ENCODE data around the gene PRMT5. TPM values are rescaled to one million over a fixed set of nuclear protein-coding genes. Genes with fewer than 3 reads are reported as not detected.
A peak's percentile ranks its signal among the peaks of the same experiment; 100 is the strongest.

Gene PRMT5
- total and polyA plus RNA-seq, 2 donors (not counting 3 experiments of a cell fraction or from before 2014, with no cell fraction given), result 73.1 to 197 TPM

DNA sequence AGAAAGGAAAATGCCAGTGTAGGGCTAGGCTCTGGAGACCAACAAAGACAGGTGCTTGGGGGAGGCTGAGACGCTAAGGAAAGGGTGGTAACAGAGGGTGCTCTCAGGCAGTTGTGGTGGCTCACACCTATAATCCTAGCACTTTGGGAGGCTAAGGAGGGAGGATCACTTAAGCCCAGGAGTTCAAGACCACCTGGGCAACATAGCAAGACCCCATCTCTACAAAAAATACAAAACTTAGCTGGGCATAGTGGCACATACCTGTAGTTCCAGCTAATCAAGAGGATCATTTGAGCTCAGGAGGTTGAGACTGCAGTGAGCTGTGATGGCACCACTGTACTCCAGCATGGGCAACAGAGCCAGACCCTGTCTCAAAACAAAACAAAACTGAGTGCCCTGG is 33.8 kb downstream of the PRMT5 start:
- BruUV-seq (replicated peaks), result no TSS peak
- H4K20me1 ChIP-seq (replicated peaks; ENCODE audit: control insufficient read depth, extremely low read depth, insufficient read depth, low read length), result no peaks in the 10 kb centered on the region
- H3K27ac ChIP-seq (ENCODE audit: insufficient read depth, low read depth, low read length), result no peak overlapping the region
- no peak overlapping the region for H3K9ac ChIP-seq (replicated peaks; ENCODE audit: extremely low read depth, insufficient read depth, low read length)
- FAIRE-seq, result peak; percentile 4
- intact Hi-C loops (cut with micrococcal nuclease), result no loop called here
- H3K36me3 ChIP-seq (ENCODE audit: control insufficient read depth in 2 of 2, extremely low read depth in 1 of 2, insufficient read depth in 2 of 2, low read length in 2 of 2), result peaks cover 0 to 2% of the 10 kb centered on the region in 2 experiments
- ChIA-PET POLR2A (no interaction called here), CTCF (interaction anchor here (1.1 to 9.7 kb wide), 5 partner anchors 10 to 337 kb away, joined by 3 to 75 read pairs (median 4); partner anchors contain the start of gene LRP10)
- H3K9me3 ChIP-seq (replicated peaks; ENCODE audit: control insufficient read depth, insufficient read depth, low read length), result no peaks in the 10 kb centered on the region
- no peak for TF ChIP-seq POLR2AphosphoS5 (IDR thresholded peaks at IDR 0.05; ENCODE audit: insufficient read depth, low read depth, low read length)
- TF ChIP-seq GATA2 (IDR thresholded peaks at IDR 0.05; ENCODE audit: insufficient read depth, insufficient read length, low read depth, low read length), result no peak
- TF ChIP-seq, protein P1, sequence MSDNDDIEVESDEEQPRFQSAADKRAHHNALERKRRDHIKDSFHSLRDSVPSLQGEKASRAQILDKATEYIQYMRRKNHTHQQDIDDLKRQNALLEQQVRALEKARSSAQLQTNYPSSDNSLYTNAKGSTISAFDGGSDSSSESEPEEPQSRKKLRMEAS (IDR thresholded peaks at IDR 0.05; ENCODE audit: insufficient read depth, insufficient read length), result no peak
- TF ChIP-seq, protein P2, sequence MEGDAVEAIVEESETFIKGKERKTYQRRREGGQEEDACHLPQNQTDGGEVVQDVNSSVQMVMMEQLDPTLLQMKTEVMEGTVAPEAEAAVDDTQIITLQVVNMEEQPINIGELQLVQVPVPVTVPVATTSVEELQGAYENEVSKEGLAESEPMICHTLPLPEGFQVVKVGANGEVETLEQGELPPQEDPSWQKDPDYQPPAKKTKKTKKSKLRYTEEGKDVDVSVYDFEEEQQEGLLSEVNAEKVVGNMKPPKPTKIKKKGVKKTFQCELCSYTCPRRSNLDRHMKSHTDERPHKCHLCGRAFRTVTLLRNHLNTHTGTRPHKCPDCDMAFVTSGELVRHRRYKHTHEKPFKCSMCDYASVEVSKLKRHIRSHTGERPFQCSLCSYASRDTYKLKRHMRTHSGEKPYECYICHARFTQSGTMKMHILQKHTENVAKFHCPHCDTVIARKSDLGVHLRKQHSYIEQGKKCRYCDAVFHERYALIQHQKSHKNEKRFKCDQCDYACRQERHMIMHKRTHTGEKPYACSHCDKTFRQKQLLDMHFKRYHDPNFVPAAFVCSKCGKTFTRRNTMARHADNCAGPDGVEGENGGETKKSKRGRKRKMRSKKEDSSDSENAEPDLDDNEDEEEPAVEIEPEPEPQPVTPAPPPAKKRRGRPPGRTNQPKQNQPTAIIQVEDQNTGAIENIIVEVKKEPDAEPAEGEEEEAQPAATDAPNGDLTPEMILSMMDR (IDR thresholded peaks at IDR 0.05; ENCODE audit: extremely low read depth in 1 of 2, insufficient read depth in 1 of 2, low read depth in 1 of 2, low read length in 2 of 2), result no peak
- TF ChIP-seq MYC (IDR thresholded peaks at IDR 0.05; ENCODE audit: low read depth, low read length), result no peak
- TF ChIP-seq POLR2A (IDR thresholded peaks at IDR 0.05; ENCODE audit: low read depth, low read length), result no peak
- no peak for TF ChIP-seq FOS (IDR thresholded peaks at IDR 0.05; ENCODE audit: borderline replicate concordance, insufficient read depth, low read length)
- TF ChIP-seq EZH2 (IDR thresholded peaks at IDR 0.05; ENCODE audit: borderline replicate concordance, low read depth, low read length, severe bottlenecking), result no peak
- no peak for TF ChIP-seq JUN (IDR thresholded peaks at IDR 0.05; ENCODE audit: borderline replicate concordance, insufficient read depth, insufficient read length, low read depth)
- no peak overlapping the region for H3K4me3 ChIP-seq (replicated peaks in 1 of 3; ENCODE audit: insufficient read depth in 1 of 3, low read depth in 1 of 3, low read length in 3 of 3)
- no peaks in the 10 kb centered on the region for H3K27me3 ChIP-seq (ENCODE audit: control insufficient read depth in 2 of 2, insufficient read depth in 2 of 2, low read length in 2 of 2)
- H3K4me2 ChIP-seq (ENCODE audit: insufficient read depth, low read length), result no peak overlapping the region
- H3K4me1 ChIP-seq (ENCODE audit: control insufficient read depth, extremely low read depth, insufficient read depth, low read length), result no peaks in the 10 kb centered on the region
- dilution Hi-C loops (cut with MboI; ENCODE audit: extremely low pct_ligation_motif_present, low sequenced_read_pairs), result no loop called here
- no peaks in the 10 kb centered on the region for H3K79me2 ChIP-seq (ENCODE audit: control insufficient read depth, insufficient read depth, low read length)
- H3K9me1 ChIP-seq (replicated peaks; ENCODE audit: control insufficient read depth, extremely low read depth, insufficient read depth, low read length), result no peaks in the 10 kb centered on the region
- no peak for DNase-seq (ENCODE audit: low read depth, low spot score)
- H2AFZ ChIP-seq (ENCODE audit: low read depth, low read length), result no peak overlapping the region

All from endothelial cell of umbilical vein (primary cell).